GM20000 (cell line): ENCODE data around the gene NOL4L.

Experiments used
- DNase-seq: peaks from one replicate; pipeline ENCODE4 v3.0.0; 2012; ENCODE audit warnings: low spot score
- CTCF ChIP-seq: IDR thresholded peaks from 2 replicates; pipeline ENCODE4 v1.5.1; 2012; ENCODE audit warnings: mild to moderate bottlenecking, control low read depth; ENCODE audit errors: extremely low read depth, missing control alignments

Gene NOL4L

GRCh38 chr20:32572271-32572968 lies 12.7 kb downstream of the NOL4L start:
- DNase-seq = no peak
- TF ChIP-seq CTCF = no peak

- DNase-seq = no peak
- TF ChIP-seq CTCF = no peak
Measured at GRCh38 chr20:32571566-32571965, 13.6 kb downstream of the NOL4L start.

- DNase-seq = no peak
- TF ChIP-seq CTCF = no peak
Measured at GRCh38 chr20:32570401-32571190, 14.5 kb downstream of the NOL4L start.

GRCh38 chr20:32569380-32570305 lies 15.5 kb downstream of the NOL4L start:
- no peak for DNase-seq
- TF ChIP-seq CTCF = no peak

GRCh38 chr20:32569018-32569379 lies 16.1 kb downstream of the NOL4L start:
- no peak for DNase-seq
- no peak for TF ChIP-seq CTCF

GRCh38 chr20:32567384-32568178 lies 17.6 kb downstream of the NOL4L start:
- no peak for DNase-seq
- TF ChIP-seq CTCF = no peak
